ENCODE results near the gene KCNE3. TPM values are rescaled to one million over a fixed set of nuclear protein-coding genes. Genes with fewer than 3 reads are reported as not detected.

Gene KCNE3
- total RNA-seq, 4 donors from 2014 or later: 0.72 to 8.4 (median 3.5) TPM

DNA sequence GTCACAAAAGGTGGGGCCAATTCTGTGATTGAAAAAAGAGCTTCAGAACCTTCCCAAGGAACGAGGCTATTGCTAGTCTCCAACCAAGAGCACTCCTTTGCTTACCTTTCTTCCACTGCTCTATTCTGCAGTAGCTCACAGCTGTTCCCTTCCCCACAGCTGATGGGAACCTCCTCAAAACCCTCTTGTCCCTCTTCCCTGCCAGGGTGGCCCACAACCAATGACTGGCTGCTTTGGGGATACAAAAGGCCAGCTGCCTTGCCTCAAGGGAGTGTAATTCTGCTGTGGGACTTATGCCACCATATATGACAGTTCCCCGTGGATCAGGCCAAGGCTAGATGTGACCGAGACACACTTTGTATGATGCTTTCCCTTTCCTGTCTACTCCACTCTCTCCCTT lies 15.0 kb downstream of the KCNE3 start:
- Histone ChIP-seq H3K4me3 (no peak overlapping the region), H3K27me3 (no peaks in the 10 kb centered on the region), H3K4me1 (peaks cover 0 to 21% (median 0%) of the 10 kb centered on the region in 3 donors), H3K9me3 (no peaks in the 10 kb centered on the region), H3K36me3 (peaks cover 0 to 12% (median 0%) of the 10 kb centered on the region in 3 donors), H3K27ac (no peak overlapping the region)
- intact Hi-C loops (cut with DNase I): loop anchor here (2.0 kb wide), 1 partner anchor 118 kb away; no protein-coding TSS in a partner anchor
- 70 to 82% methylated on average over 3 of the region's 3 CpGs for WGBS, 2 donors
- no peak for DNase-seq
- TF ChIP-seq, protein P1, sequence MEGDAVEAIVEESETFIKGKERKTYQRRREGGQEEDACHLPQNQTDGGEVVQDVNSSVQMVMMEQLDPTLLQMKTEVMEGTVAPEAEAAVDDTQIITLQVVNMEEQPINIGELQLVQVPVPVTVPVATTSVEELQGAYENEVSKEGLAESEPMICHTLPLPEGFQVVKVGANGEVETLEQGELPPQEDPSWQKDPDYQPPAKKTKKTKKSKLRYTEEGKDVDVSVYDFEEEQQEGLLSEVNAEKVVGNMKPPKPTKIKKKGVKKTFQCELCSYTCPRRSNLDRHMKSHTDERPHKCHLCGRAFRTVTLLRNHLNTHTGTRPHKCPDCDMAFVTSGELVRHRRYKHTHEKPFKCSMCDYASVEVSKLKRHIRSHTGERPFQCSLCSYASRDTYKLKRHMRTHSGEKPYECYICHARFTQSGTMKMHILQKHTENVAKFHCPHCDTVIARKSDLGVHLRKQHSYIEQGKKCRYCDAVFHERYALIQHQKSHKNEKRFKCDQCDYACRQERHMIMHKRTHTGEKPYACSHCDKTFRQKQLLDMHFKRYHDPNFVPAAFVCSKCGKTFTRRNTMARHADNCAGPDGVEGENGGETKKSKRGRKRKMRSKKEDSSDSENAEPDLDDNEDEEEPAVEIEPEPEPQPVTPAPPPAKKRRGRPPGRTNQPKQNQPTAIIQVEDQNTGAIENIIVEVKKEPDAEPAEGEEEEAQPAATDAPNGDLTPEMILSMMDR (IDR thresholded peaks at IDR 0.05): no peak
- no peak for TF ChIP-seq POLR2A (IDR thresholded peaks at IDR 0.05)

DNA sequence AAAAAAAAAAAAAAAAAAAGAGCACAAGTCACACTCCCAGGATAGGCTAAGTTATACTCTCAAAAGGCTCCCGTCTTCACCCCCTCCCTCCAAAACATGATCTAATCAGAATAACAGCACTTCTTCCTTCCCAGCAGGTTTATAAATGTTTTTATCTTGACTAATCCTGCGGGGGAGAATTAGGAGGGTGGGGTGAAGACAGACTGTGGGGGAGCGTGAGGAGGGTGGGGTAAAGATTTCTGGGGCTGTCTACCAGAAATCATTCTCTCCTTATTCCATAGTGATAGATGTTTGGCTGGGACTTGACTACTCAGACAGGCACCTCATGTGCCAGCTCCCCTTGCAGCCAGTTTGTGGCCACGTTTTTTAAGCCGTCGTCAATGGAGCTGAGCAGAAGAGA lies 17.0 kb downstream of the KCNE3 start:
- Histone ChIP-seq H3K36me3 (no peaks in the 10 kb centered on the region), H3K4me3 (no peak overlapping the region), H3K27me3 (no peaks in the 10 kb centered on the region), H3K9me3 (no peaks in the 10 kb centered on the region), H3K27ac (no peak overlapping the region), H3K4me1 (peaks cover 0 to 24% (median 0%) of the 10 kb centered on the region in 3 donors)
- DNase-seq: no peak
- intact Hi-C loops (cut with DNase I): no loop called here
- 72 to 73% methylated on average over 6 of the region's 6 CpGs for WGBS, 2 donors
- TF ChIP-seq, protein P1 (IDR thresholded peaks at IDR 0.05): no peak
- TF ChIP-seq POLR2A (IDR thresholded peaks at IDR 0.05): no peak

DNA sequence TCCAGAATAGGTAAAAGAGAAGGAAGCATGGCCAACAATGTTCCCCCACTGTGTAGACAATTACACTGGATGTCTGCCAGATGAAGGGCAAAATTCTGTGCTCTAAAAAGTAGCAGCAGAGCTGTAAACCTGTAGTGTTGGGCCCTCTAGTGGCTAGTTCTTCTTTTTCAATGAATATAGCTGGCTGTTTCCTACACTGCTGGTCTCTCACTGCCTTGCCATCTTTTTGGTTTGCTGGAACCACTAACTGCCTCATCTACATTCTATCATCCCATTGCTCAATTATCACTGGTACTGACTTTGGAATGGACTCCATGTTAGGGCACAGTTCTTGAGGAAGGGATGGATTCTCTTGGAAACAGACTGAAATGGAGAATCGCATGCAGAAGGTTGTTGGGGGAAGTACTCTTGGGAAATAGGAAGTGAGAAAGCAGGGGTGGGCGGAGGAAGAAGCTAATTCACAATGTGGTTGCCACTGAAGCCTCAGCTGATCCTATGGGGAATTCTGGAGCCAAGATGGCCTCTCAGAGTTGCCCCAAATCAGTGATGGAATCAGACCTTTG lies 17.9 kb downstream of the KCNE3 start:
- Histone ChIP-seq H3K4me1 (peaks cover 0 to 30% (median 0%) of the 10 kb centered on the region in 3 donors), H3K27me3 (no peaks in the 10 kb centered on the region), H3K27ac (no peak overlapping the region), H3K9me3 (no peaks in the 10 kb centered on the region), H3K36me3 (no peaks in the 10 kb centered on the region), H3K4me3 (no peak overlapping the region)
- TF ChIP-seq POLR2A (IDR thresholded peaks at IDR 0.05): no peak
- TF ChIP-seq, protein P1 (IDR thresholded peaks at IDR 0.05): peak; percentile 62 to 82 (median 69)
- intact Hi-C loops (cut with DNase I): loop anchor here (5.0 kb wide), 2 partner anchors 57 to 192 kb away; no protein-coding TSS in a partner anchor
- no peak for DNase-seq
- WGBS, 2 donors: 38 to 58% methylated on average over 1 to 2 of the region's 2 CpGs

DNA sequence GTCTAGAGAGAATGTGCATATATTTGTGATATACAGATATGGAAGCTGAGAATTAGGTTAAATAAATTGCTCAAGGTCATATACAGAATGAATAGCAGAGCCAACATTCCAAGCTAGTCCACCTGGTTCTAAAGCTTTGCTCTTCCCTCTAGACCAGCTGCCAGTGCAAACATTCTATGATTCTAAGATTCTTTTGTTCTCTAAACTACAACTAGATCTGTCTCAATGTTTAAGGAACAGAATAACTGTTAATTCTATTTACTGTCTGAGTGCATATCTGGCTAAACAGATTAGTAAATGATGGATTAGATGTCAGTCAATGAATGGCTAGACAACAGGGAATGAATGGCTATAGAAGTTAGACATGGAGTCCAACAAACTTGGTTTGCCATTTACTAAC lies 19.6 kb downstream of the KCNE3 start:
- no peak overlapping the region for H3K27ac ChIP-seq
- TF ChIP-seq, protein P1 (IDR thresholded peaks at IDR 0.05): no peak
- TF ChIP-seq POLR2A (IDR thresholded peaks at IDR 0.05): no peak
- no peak for DNase-seq
- no peak overlapping the region for H3K4me3 ChIP-seq
- intact Hi-C loops (cut with DNase I): loop anchor here (5.0 kb wide), 2 partner anchors 55 to 190 kb away; no protein-coding TSS in a partner anchor
- no peaks in the 10 kb centered on the region for H3K9me3 ChIP-seq
- no peaks in the 10 kb centered on the region for H3K36me3 ChIP-seq
- peaks cover 0 to 40% (median 9%) of the 10 kb centered on the region in 3 donors for H3K4me1 ChIP-seq
- H3K27me3 ChIP-seq: no peaks in the 10 kb centered on the region

DNA sequence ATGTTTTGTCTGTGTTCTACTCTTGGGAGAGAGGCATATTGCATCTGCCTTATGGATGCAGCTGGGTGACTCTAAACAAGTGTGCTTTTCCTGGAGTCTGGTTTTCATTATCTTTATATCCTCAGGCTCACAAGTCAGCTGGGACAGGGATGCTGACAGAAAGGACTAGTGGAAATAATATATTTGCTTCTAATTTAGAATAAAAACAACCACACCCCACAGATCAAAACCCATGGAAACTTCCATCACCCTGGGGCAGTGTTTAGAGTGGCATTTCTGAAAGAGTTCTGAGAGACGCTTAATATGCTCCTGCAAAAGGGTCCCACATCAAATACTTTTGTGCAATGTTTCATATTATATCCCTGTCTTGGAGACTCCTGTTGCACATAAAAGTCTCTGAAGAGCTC lies 20.8 kb downstream of the KCNE3 start:
- WGBS, 2 donors: 50 to 88% methylated on average over 1 of the region's 1 CpG
- Histone ChIP-seq H3K27ac (no peak overlapping the region), H3K9me3 (no peaks in the 10 kb centered on the region), H3K27me3 (no peaks in the 10 kb centered on the region), H3K4me1 (peaks cover 0 to 47% (median 10%) of the 10 kb centered on the region in 3 donors), H3K36me3 (no peaks in the 10 kb centered on the region), H3K4me3 (no peak overlapping the region)
- no peak for TF ChIP-seq POLR2A (IDR thresholded peaks at IDR 0.05)
- TF ChIP-seq, protein P1 (IDR thresholded peaks at IDR 0.05): no peak
- intact Hi-C loops (cut with DNase I): loop anchor here (5.0 kb wide), 2 partner anchors 54 to 189 kb away; no protein-coding TSS in a partner anchor
- DNase-seq: no peak

All from esophagus squamous epithelium (tissue), 5 donors.